ENCODE results near the gene SLC25A1. TPM values are rescaled to one million over a fixed set of nuclear protein-coding genes. Genes with fewer than 3 reads are reported as not detected.

Gene SLC25A1
- total and polyA plus RNA-seq, 2 donors, result 15.3 to 18.5 TPM

GRCh38 chr22:19148417-19149046, 30.0 kb downstream of the SLC25A1 start:
- Histone ChIP-seq H3K4me1 (ENCODE audit: control insufficient read depth in 2 of 2, insufficient read depth in 2 of 2, low read length in 2 of 2) (peaks cover 5 to 13% of the 10 kb centered on the region in 2 donors), H3K4me3 (ENCODE audit: low read length in 2 of 2) (no peak overlapping the region), H3K36me3 (ENCODE audit: control insufficient read depth in 2 of 2, insufficient read depth in 2 of 2, low read length in 1 of 2) (no peaks in the 10 kb centered on the region), H3K27ac (ENCODE audit: low read depth in 1 of 2, low read length in 1 of 2) (no peak overlapping the region), H3K9me3 (ENCODE audit: control insufficient read depth in 2 of 2, insufficient read depth in 1 of 2, low read length in 1 of 2) (peaks cover 5 to 15% of the 10 kb centered on the region in 2 donors), H3K27me3 (ENCODE audit: control insufficient read depth in 2 of 2, insufficient read depth in 1 of 2, low read length in 1 of 2) (peaks cover 59 to 69% of the 10 kb centered on the region in 2 donors)
- 46% methylated on average over 33 of the region's 33 CpGs for WGBS
- no peak for DNase-seq (ENCODE audit: low read depth in 6 of 9, low spot score in 9 of 9)

GRCh38 chr22:19147195-19147780, 31.2 kb downstream of the SLC25A1 start:
- Histone ChIP-seq H3K4me1 (ENCODE audit: control insufficient read depth in 2 of 2, insufficient read depth in 2 of 2, low read length in 2 of 2) (peaks cover 10 to 18% of the 10 kb centered on the region in 2 donors), H3K9me3 (ENCODE audit: control insufficient read depth in 2 of 2, insufficient read depth in 1 of 2, low read length in 1 of 2) (peaks cover 5 to 15% of the 10 kb centered on the region in 2 donors), H3K27me3 (ENCODE audit: control insufficient read depth in 2 of 2, insufficient read depth in 1 of 2, low read length in 1 of 2) (peaks cover 57 to 59% of the 10 kb centered on the region in 2 donors), H3K4me3 (ENCODE audit: low read length in 2 of 2) (no peak overlapping the region), H3K27ac (ENCODE audit: low read depth in 1 of 2, low read length in 1 of 2) (no peak overlapping the region), H3K36me3 (ENCODE audit: control insufficient read depth in 2 of 2, insufficient read depth in 2 of 2, low read length in 1 of 2) (peaks cover 2 to 3% of the 10 kb centered on the region in 2 donors)
- 45% methylated on average over 9 of the region's 9 CpGs for WGBS
- DNase-seq (ENCODE audit: low read depth in 6 of 9, low spot score in 9 of 9), result no peak

GRCh38 chr22:19146215-19146968, 32.1 kb downstream of the SLC25A1 start:
- H3K27me3 ChIP-seq (ENCODE audit: control insufficient read depth in 2 of 2, insufficient read depth in 1 of 2, low read length in 1 of 2), result peaks cover 48 to 51% of the 10 kb centered on the region in 2 donors
- H3K4me3 ChIP-seq (ENCODE audit: low read length in 2 of 2), result no peak overlapping the region
- peaks cover 10 to 18% of the 10 kb centered on the region in 2 donors for H3K4me1 ChIP-seq (ENCODE audit: control insufficient read depth in 2 of 2, insufficient read depth in 2 of 2, low read length in 2 of 2)
- 94% methylated on average over 11 of the region's 11 CpGs for WGBS
- no peak for DNase-seq (ENCODE audit: low read depth in 6 of 9, low spot score in 9 of 9)
- peaks cover 2 to 12% of the 10 kb centered on the region in 2 donors for H3K9me3 ChIP-seq (ENCODE audit: control insufficient read depth in 2 of 2, insufficient read depth in 1 of 2, low read length in 1 of 2)
- H3K27ac ChIP-seq (ENCODE audit: low read depth in 1 of 2, low read length in 1 of 2), result no peak overlapping the region
- peaks cover 11% of the 10 kb centered on the region in 2 donors for H3K36me3 ChIP-seq (ENCODE audit: control insufficient read depth in 2 of 2, insufficient read depth in 2 of 2, low read length in 1 of 2)

GRCh38 chr22:19143967-19144400, 34.6 kb downstream of the SLC25A1 start:
- Histone ChIP-seq H3K36me3 (ENCODE audit: control insufficient read depth in 2 of 2, insufficient read depth in 2 of 2, low read length in 1 of 2) (peaks cover 35% of the 10 kb centered on the region in 2 donors), H3K27me3 (ENCODE audit: control insufficient read depth in 2 of 2, insufficient read depth in 1 of 2, low read length in 1 of 2) (peaks cover 27 to 31% of the 10 kb centered on the region in 2 donors), H3K27ac (ENCODE audit: low read depth in 1 of 2, low read length in 1 of 2) (peak overlapping the region; percentile 66 to 81), H3K4me1 (ENCODE audit: control insufficient read depth in 2 of 2, insufficient read depth in 2 of 2, low read length in 2 of 2) (peaks cover 10% of the 10 kb centered on the region in 2 donors), H3K9me3 (ENCODE audit: control insufficient read depth in 2 of 2, insufficient read depth in 1 of 2, low read length in 1 of 2) (peaks cover 0 to 5% of the 10 kb centered on the region in 2 donors), H3K4me3 (ENCODE audit: low read length in 2 of 2) (peak overlapping the region; percentile 74 to 96)
- 4% methylated on average over 17 of the region's 17 CpGs for WGBS
- peak in 1 of 9 donors; percentile 25 for DNase-seq (ENCODE audit: low read depth in 6 of 9, low spot score in 9 of 9)

- Histone ChIP-seq H3K27me3 (ENCODE audit: control insufficient read depth in 2 of 2, insufficient read depth in 1 of 2, low read length in 1 of 2) (peaks cover 19 to 24% of the 10 kb centered on the region in 2 donors), H3K4me3 (ENCODE audit: low read length in 2 of 2) (no peak overlapping the region), H3K4me1 (ENCODE audit: control insufficient read depth in 2 of 2, insufficient read depth in 2 of 2, low read length in 2 of 2) (peaks cover 10% of the 10 kb centered on the region in 2 donors), H3K9me3 (ENCODE audit: control insufficient read depth in 2 of 2, insufficient read depth in 1 of 2, low read length in 1 of 2) (no peaks in the 10 kb centered on the region), H3K27ac (ENCODE audit: low read depth in 1 of 2, low read length in 1 of 2) (no peak overlapping the region), H3K36me3 (ENCODE audit: control insufficient read depth in 2 of 2, insufficient read depth in 2 of 2, low read length in 1 of 2) (peaks cover 43% of the 10 kb centered on the region in 2 donors)
- no peak for DNase-seq (ENCODE audit: low read depth in 6 of 9, low spot score in 9 of 9)
- WGBS, result 97% methylated on average over 5 of the region's 5 CpGs
Observed at GRCh38 chr22:19143212-19143611, 35.3 kb downstream of the SLC25A1 start.

- Histone ChIP-seq H3K27me3 (ENCODE audit: control insufficient read depth in 2 of 2, insufficient read depth in 1 of 2, low read length in 1 of 2) (peaks cover 11 to 15% of the 10 kb centered on the region in 2 donors), H3K4me3 (ENCODE audit: low read length in 2 of 2) (no peak overlapping the region), H3K27ac (ENCODE audit: low read depth in 1 of 2, low read length in 1 of 2) (no peak overlapping the region), H3K9me3 (ENCODE audit: control insufficient read depth in 2 of 2, insufficient read depth in 1 of 2, low read length in 1 of 2) (no peaks in the 10 kb centered on the region), H3K4me1 (ENCODE audit: control insufficient read depth in 2 of 2, insufficient read depth in 2 of 2, low read length in 2 of 2) (peaks cover 10% of the 10 kb centered on the region in 2 donors), H3K36me3 (ENCODE audit: control insufficient read depth in 2 of 2, insufficient read depth in 2 of 2, low read length in 1 of 2) (peaks cover 51% of the 10 kb centered on the region in 2 donors)
- no peak for DNase-seq (ENCODE audit: low read depth in 6 of 9, low spot score in 9 of 9)
- 98% methylated on average over 9 of the region's 9 CpGs for WGBS
Observed at GRCh38 chr22:19142394-19142793, 36.1 kb downstream of the SLC25A1 start.

GRCh38 chr22:19139974-19140373, 38.6 kb downstream of the SLC25A1 start:
- WGBS, result 96% methylated on average over 5 of the region's 5 CpGs
- Histone ChIP-seq H3K9me3 (ENCODE audit: control insufficient read depth in 2 of 2, insufficient read depth in 1 of 2, low read length in 1 of 2) (no peaks in the 10 kb centered on the region), H3K36me3 (ENCODE audit: control insufficient read depth in 2 of 2, insufficient read depth in 2 of 2, low read length in 1 of 2) (peaks cover 62 to 73% of the 10 kb centered on the region in 2 donors), H3K27me3 (ENCODE audit: control insufficient read depth in 2 of 2, insufficient read depth in 1 of 2, low read length in 1 of 2) (no peaks in the 10 kb centered on the region), H3K27ac (ENCODE audit: low read depth in 1 of 2, low read length in 1 of 2) (no peak overlapping the region), H3K4me1 (ENCODE audit: control insufficient read depth in 2 of 2, insufficient read depth in 2 of 2, low read length in 2 of 2) (peaks cover 10% of the 10 kb centered on the region in 2 donors), H3K4me3 (ENCODE audit: low read length in 2 of 2) (no peak overlapping the region)
- DNase-seq (ENCODE audit: low read depth in 6 of 9, low spot score in 9 of 9), result no peak

GRCh38 chr22:19139001-19139356, 39.6 kb downstream of the SLC25A1 start:
- no peaks in the 10 kb centered on the region for H3K27me3 ChIP-seq (ENCODE audit: control insufficient read depth in 2 of 2, insufficient read depth in 1 of 2, low read length in 1 of 2)
- peaks cover 9% of the 10 kb centered on the region in 2 donors for H3K4me1 ChIP-seq (ENCODE audit: control insufficient read depth in 2 of 2, insufficient read depth in 2 of 2, low read length in 2 of 2)
- DNase-seq (ENCODE audit: low read depth in 6 of 9, low spot score in 9 of 9), result no peak
- peak overlapping the region in 1 of 2 donors; percentile 8 for H3K27ac ChIP-seq (ENCODE audit: low read depth in 1 of 2, low read length in 1 of 2)
- H3K4me3 ChIP-seq (ENCODE audit: low read length in 2 of 2), result no peak overlapping the region
- WGBS, result 97% methylated on average over 9 of the region's 9 CpGs
- no peaks in the 10 kb centered on the region for H3K9me3 ChIP-seq (ENCODE audit: control insufficient read depth in 2 of 2, insufficient read depth in 1 of 2, low read length in 1 of 2)
- H3K36me3 ChIP-seq (ENCODE audit: control insufficient read depth in 2 of 2, insufficient read depth in 2 of 2, low read length in 1 of 2), result peaks cover 72 to 83% of the 10 kb centered on the region in 2 donors
